ENCODE data around the gene ACBD6. TPM values are rescaled to one million over a fixed set of nuclear protein-coding genes. Genes with fewer than 3 reads are reported as not detected.
A peak's percentile ranks its signal among the peaks of the same experiment; 100 is the strongest.

ACBD6 gene
- total RNA-seq, 1 experiment from 2014 or later: 74.7 TPM

GRCh38 chr1:180312926-180313325, 189.5 kb downstream of the ACBD6 start:
- no TSS peak for BruUV-seq (replicated peaks)
- no peak overlapping the region for H3K4me3 ChIP-seq (ENCODE audit: low read depth, low read length)
- H3K9me3 ChIP-seq: no peaks in the 10 kb centered on the region
- H3K4me1 ChIP-seq: peaks cover 45% of the 10 kb centered on the region
- H3K27me3 ChIP-seq (replicated peaks; ENCODE audit: control insufficient read depth, insufficient read depth, low read length): no peaks in the 10 kb centered on the region
- H3K9me3 Mint-ChIP-seq (ENCODE audit: unreplicated experiment): no peaks in the 10 kb centered on the region
- no peak for DNase-seq
- H3K4me1 Mint-ChIP-seq (ENCODE audit: low read depth, unreplicated experiment): peaks cover 15% of the 10 kb centered on the region
- H3K36me3 ChIP-seq (ENCODE audit: control insufficient read depth, insufficient read depth, low read length): no peaks in the 10 kb centered on the region; the same call in 1 of the 2 replicates
- H3K4me3 Mint-ChIP-seq (ENCODE audit: unreplicated experiment): no peak overlapping the region
- CTCF ChIA-PET: no interaction called here
- no peaks in the 10 kb centered on the region for H3K27me3 Mint-ChIP-seq (ENCODE audit: insufficient read depth, unreplicated experiment)
- POLR2A ChIA-PET: no interaction called here
- no peaks in the 10 kb centered on the region for H3K36me3 Mint-ChIP-seq (ENCODE audit: insufficient read depth, unreplicated experiment)
- H3K27ac Mint-ChIP-seq (ENCODE audit: unreplicated experiment): no peak overlapping the region
- intact Hi-C loops (cut with micrococcal nuclease; ENCODE audit: unreplicated experiment): no loop called here
- TF ChIP-seq CTCF (IDR thresholded peaks at IDR 0.05; ENCODE audit: insufficient read depth in 1 of 2, low read depth in 1 of 2, low read length in 1 of 2, severe bottlenecking in 1 of 2, unreplicated experiment in 1 of 2): no peak

- Histone ChIP-seq H3K4me1 (peaks cover 40% of the 10 kb centered on the region), H3K36me3 (ENCODE audit: control insufficient read depth, insufficient read depth, low read length) (no peaks in the 10 kb centered on the region; the same call in 1 of the 2 replicates), H3K27me3 (replicated peaks; ENCODE audit: control insufficient read depth, insufficient read depth, low read length) (no peaks in the 10 kb centered on the region), H3K9me3 (no peaks in the 10 kb centered on the region), H3K4me3 (ENCODE audit: low read depth, low read length) (no peak overlapping the region)
- peak overlapping the region; percentile 9 for H3K4me3 Mint-ChIP-seq (ENCODE audit: unreplicated experiment)
- CTCF ChIA-PET: interaction anchor here (0.6 kb wide), 1 partner anchor 58 kb away, joined by 3 read pairs; no protein-coding TSS in a partner anchor
- intact Hi-C loops (cut with micrococcal nuclease; ENCODE audit: unreplicated experiment): no loop called here
- peak; percentile 49 to 70 for DNase-seq
- peaks cover 15% of the 10 kb centered on the region for H3K4me1 Mint-ChIP-seq (ENCODE audit: low read depth, unreplicated experiment)
- no peaks in the 10 kb centered on the region for H3K36me3 Mint-ChIP-seq (ENCODE audit: insufficient read depth, unreplicated experiment)
- H3K27me3 Mint-ChIP-seq (ENCODE audit: insufficient read depth, unreplicated experiment): no peaks in the 10 kb centered on the region
- H3K9me3 Mint-ChIP-seq (ENCODE audit: unreplicated experiment): peaks cover 9% of the 10 kb centered on the region
- TF ChIP-seq CTCF (IDR thresholded peaks at IDR 0.05; ENCODE audit: insufficient read depth in 1 of 2, low read depth in 1 of 2, low read length in 1 of 2, severe bottlenecking in 1 of 2, unreplicated experiment in 1 of 2): no peak
- BruUV-seq (replicated peaks): no TSS peak
- POLR2A ChIA-PET: no interaction called here
- H3K27ac Mint-ChIP-seq (ENCODE audit: unreplicated experiment): peak overlapping the region; percentile 33
These were observed 191.2 kb downstream of the ACBD6 start for GRCh38 chr1:180311011-180311730.

GRCh38 chr1:180310095-180310494, 192.3 kb downstream of the ACBD6 start:
- Histone ChIP-seq H3K9me3 (no peaks in the 10 kb centered on the region), H3K4me1 (peaks cover 39% of the 10 kb centered on the region), H3K4me3 (ENCODE audit: low read depth, low read length) (no peak overlapping the region), H3K27me3 (replicated peaks; ENCODE audit: control insufficient read depth, insufficient read depth, low read length) (no peaks in the 10 kb centered on the region), H3K36me3 (ENCODE audit: control insufficient read depth, insufficient read depth, low read length) (no peaks in the 10 kb centered on the region; the same call in 1 of the 2 replicates)
- no peak for DNase-seq
- Mint-ChIP-seq H3K36me3 (ENCODE audit: insufficient read depth, unreplicated experiment) (no peaks in the 10 kb centered on the region), H3K27ac (ENCODE audit: unreplicated experiment) (no peak overlapping the region), H3K9me3 (ENCODE audit: unreplicated experiment) (peaks cover 9% of the 10 kb centered on the region), H3K4me3 (ENCODE audit: unreplicated experiment) (no peak overlapping the region), H3K27me3 (ENCODE audit: insufficient read depth, unreplicated experiment) (no peaks in the 10 kb centered on the region), H3K4me1 (ENCODE audit: low read depth, unreplicated experiment) (peaks cover 15% of the 10 kb centered on the region)
- ChIA-PET CTCF (no interaction called here), POLR2A (no interaction called here)
- no peak for TF ChIP-seq CTCF (IDR thresholded peaks at IDR 0.05; ENCODE audit: insufficient read depth in 1 of 2, low read depth in 1 of 2, low read length in 1 of 2, severe bottlenecking in 1 of 2, unreplicated experiment in 1 of 2)
- intact Hi-C loops (cut with micrococcal nuclease; ENCODE audit: unreplicated experiment): no loop called here
- BruUV-seq (replicated peaks): no TSS peak

Measured in Caco-2 (cell line).